Activated CD4-positive, alpha-beta T cell treated with anti-CD3 and anti-CD28 coated beads, Interleukin-10, Interleukin-2, amounts not matched to agents 100 ng/mL and 50 ng/mL, durations not matched to agents 16 hours and 8 hours (primary cell): ENCODE results near the gene PRCP.
"Not testable (repeated sequence)": the region's sequence is repeated elsewhere in the genome, so short reads cannot be mapped to it uniquely, and the experiment has no call there.

Experiments
- DNase-seq: peaks from one replicate; pipeline ENCODE4 v3.0.0-alpha.2; 2020

Gene PRCP

GRCh38 chr11:82900277-82901164, at the start of gene PRCP:
Gene PRCP (minus strand): TSS chr11:82900430. CDS start chr11:82900402, 28 bp downstream.
- peak; percentile 97 for DNase-seq

- DNase-seq: no peak
Observed at GRCh38 chr11:82949352-82949751, 49.1 kb upstream of the PRCP start.

- DNase-seq: no peak
Observed at GRCh38 chr11:82945682-82946081, 45.5 kb upstream of the PRCP start.

GRCh38 chr11:82945041-82945440, 44.8 kb upstream of the PRCP start:
- DNase-seq: not testable (repeated sequence)

- DNase-seq: no peak
Observed at GRCh38 chr11:82944198-82944597, 44.0 kb upstream of the PRCP start.

GRCh38 chr11:82943430-82943829, 43.2 kb upstream of the PRCP start:
- DNase-seq: not testable (repeated sequence)

- no peak for DNase-seq
Observed at GRCh38 chr11:82942376-82942775, 42.1 kb upstream of the PRCP start.

- DNase-seq: no peak
Observed at GRCh38 chr11:82939456-82939855, 39.2 kb upstream of the PRCP start.

- DNase-seq: no peak
Observed at GRCh38 chr11:82937554-82937953, 37.3 kb upstream of the PRCP start.

- DNase-seq: no peak
Observed at GRCh38 chr11:82936261-82936660, 36.0 kb upstream of the PRCP start.

DNA sequence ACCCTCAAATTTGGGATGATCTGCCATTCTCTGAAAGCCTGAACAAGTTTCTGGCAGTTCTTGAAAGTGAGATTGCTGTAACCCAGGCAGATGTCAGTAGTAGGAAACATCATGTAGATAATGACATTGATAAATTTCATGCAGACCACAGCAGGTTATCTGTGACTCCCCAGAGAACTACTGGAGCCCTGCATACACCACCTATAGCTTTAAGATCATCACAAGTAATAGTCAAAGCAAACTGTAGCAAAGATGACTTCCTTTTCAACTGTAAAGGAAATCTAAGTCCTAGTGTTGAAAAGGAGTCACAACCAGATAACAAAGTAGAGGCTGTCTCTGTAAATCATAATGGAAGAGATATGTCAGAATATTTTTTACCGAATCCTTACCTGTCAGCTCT, 32.3 kb upstream of the PRCP start:
- DNase-seq: no peak

GRCh38 chr11:82930734-82931133, 30.5 kb upstream of the PRCP start:
- DNase-seq: no peak

GRCh38 chr11:82930229-82930628, 30.0 kb upstream of the PRCP start:
- DNase-seq: no peak

GRCh38 chr11:82929121-82929520, 28.9 kb upstream of the PRCP start:
- DNase-seq: no peak

DNA sequence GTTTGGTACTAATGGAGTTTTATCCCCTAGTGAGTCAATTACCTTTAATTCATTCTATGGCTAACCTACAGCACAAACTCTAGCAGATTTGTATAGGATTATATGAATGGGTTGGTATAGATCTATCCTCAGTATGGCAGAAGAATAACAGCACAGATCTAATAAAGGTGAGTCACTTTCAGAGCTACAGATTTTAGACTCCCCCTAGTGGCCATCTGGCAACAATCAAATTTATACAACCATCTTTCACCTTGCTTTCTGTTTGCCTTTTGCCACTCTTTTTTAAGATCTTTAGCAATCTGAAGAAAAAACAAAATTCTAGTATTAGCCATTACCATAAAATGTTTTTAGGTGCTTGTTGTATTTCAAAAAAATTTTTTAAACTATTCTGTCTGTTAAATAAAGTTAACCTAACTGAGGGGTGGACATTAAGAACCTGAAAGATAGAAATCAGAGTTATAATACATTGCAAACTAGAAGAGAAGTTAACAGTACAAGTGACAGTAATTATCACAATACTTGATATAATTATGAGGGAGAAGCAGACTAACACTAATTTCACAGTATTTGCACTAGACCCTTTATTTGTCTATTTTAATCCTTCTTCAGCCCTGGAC, 27.1 kb upstream of the PRCP start:
- DNase-seq: peak; percentile 64

DNA sequence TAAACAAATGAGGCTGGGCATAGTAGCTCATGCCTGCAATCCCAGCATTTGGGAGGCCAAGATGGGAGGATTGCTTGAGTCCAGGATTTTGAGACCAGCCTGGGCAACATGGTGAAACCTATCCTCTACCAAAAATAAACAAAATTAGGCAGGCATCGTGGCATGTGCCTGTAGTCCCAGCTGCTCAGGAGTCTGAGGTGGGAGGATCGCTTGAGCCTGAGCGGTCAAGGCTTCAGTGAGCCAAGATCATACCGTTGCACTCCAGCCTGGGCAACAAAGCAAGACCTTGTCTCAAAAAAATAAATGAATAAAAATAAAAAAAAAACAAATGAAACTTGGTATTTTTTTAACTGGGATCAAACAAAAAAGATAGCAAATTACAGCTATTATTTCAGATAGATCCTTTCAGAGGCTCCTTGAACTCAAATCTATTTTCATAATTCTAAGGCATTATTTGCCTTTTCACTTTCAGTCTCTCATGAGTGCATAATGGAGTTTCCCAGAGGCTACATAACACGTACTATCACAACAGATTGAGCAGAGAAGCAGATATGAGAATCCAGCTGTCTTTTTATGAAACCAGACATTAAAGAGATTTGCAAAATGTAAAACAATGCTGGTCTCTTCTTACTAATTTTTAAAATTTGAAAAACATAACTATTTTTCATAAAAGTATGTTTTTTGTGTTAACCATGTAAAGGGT, 24.4 kb upstream of the PRCP start:
- no peak for DNase-seq

DNA sequence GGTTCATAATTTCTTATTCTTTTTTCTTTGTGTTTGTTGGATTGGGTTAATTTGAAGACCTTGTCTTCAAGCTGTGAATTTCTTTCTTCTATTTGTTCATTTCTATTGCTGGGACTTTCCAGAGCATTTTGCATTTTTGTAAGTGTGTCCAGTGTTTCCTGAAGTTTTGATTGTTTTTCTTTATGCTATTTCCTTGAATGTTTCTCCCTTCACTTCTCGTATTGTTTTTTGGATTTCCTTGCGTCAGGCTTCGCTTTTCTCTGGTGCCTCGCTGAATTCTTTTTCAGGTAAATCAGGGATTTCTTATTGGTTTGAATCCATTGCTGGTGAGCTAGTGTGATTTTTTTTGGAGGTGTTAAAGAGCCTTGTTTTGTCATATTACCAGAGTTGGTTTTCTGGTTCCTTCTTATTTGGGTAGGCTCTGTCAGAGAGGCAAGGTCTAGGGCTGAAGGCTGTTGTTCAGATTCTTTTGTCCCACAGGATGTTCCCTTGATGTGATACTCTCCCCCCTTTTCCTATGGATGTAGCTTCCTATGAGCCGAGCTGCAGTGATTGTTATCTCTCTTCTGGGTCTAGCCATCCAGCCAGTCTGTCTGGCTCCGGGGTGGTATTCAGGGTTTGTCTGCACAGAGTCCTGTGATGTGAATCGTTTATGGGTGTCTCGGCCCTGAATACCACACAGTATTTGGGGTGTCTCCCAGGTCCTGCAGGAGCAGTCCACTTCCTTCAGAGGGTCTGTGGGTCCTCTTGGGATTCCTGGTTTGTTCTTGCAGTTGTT, 22.4 kb upstream of the PRCP start:
- DNase-seq: not testable (repeated sequence)

DNA sequence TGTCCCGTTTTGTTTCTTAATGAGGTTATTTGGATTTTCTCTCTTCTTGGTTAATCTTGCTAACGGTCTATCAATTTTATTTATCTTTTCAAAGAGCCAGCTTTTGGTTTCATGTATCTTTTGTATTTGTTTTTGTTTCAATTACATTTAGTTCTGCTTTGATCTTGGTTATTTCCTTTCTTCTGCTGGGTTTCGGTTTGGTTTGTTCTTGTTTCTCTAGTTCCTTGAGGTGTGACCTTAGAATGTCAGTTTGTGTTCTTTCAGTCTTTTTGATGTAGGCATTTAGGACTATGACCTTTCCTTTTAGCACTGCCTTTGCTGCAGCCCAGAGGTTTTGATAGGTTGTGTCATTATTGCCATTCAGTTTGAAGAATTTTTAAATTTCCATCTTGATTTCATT, 20.0 kb upstream of the PRCP start:
- DNase-seq: peak; percentile 35

DNA sequence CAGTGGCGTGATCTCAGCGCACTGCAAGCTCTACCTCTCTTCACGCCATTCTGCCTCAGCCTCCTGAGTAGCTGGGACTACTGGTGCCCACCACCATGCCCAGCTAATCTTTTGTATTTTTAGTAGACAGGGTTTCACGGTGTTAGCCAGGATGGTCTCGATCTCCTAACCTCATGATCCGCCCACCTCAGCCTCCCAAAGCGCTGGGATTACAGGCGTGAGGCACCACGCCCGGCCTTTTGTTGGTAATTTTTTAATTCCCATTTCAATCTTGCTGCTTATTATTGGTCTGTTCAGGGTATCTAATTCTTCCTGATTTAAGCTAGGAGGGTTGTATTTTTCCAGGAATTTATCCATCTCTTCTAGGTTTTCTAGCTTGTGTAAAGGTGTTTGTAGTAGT, 19.6 kb upstream of the PRCP start:
- not testable (repeated sequence) for DNase-seq

- DNase-seq: no peak
Observed at GRCh38 chr11:82909015-82909640, 8.9 kb upstream of the PRCP start.

- no peak for DNase-seq
Observed at GRCh38 chr11:82908311-82908710, 8.1 kb upstream of the PRCP start.

DNA sequence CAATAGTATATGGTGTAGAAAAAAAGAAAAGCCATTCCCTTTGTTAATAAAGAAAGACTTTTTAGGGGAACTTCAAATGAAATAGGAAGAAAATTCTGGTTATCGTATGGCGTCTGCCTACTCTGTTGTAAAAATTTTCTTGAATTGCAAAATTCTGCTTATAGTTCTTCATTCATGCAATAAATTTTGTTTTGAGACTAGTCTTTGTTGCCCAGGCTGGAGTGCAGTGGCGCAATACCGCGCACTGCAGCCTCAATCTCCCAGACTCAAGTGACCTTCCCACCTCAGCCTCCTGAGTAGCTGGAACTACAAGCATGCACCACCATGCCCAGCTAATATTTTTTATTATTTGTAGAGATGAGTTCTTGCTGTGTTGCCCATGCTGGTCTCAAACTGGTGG, 7.1 kb upstream of the PRCP start:
- DNase-seq: no peak
